Measurements from ENCODE around the gene TBRG1.

TBRG1 gene

DNA sequence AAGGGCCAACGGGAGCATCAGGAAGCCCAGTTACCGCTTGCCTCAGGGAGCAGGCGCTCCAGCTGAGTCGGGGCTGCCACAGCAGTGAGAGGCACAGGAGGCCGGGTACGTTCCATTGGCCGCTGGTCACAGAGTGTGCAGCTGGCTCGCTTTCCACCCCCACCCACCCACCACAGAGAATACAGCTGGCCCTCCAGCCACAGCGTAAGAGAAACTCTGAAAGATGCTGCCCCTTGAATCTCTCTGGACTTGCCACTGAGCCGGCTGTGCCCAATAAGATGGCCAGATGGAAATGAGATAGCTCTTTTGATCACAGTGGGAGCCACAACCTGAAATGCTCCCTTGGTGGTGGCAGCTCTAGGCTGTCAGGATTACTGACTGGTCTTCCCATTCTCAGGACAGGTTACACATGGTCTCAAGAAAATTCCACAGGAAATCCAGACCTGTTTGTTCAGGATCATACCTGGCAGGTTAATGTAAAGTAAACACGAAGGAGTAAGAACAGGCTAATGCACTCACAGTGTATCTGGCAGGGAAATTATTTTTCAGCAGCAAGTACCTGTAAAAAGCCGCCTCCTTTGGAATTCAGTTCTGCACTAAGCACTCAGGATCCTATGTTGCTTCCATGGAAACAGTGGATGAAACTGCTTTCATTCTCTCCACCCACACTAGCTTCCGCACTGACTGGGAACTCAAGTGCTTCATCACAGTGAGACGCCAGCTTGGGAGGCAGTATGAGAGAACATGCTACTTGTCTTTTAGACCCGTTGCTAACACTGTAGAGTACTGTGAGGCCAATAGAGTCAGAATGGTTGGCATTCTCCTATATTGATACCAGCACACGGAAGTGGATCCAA, 34.3 kb downstream of the TBRG1 start:
- no peak for DNase-seq
- Histone ChIP-seq H3K27ac (no peak overlapping the region), H3K36me3 (peaks cover 5 to 29% (median 12%) of the 10 kb centered on the region in 3 donors), H3K4me3 (no peak overlapping the region), H3K9me3 (no peaks in the 10 kb centered on the region), H3K4me1 (no peaks in the 10 kb centered on the region), H3K27me3 (no peaks in the 10 kb centered on the region)
- TF ChIP-seq, protein P1, sequence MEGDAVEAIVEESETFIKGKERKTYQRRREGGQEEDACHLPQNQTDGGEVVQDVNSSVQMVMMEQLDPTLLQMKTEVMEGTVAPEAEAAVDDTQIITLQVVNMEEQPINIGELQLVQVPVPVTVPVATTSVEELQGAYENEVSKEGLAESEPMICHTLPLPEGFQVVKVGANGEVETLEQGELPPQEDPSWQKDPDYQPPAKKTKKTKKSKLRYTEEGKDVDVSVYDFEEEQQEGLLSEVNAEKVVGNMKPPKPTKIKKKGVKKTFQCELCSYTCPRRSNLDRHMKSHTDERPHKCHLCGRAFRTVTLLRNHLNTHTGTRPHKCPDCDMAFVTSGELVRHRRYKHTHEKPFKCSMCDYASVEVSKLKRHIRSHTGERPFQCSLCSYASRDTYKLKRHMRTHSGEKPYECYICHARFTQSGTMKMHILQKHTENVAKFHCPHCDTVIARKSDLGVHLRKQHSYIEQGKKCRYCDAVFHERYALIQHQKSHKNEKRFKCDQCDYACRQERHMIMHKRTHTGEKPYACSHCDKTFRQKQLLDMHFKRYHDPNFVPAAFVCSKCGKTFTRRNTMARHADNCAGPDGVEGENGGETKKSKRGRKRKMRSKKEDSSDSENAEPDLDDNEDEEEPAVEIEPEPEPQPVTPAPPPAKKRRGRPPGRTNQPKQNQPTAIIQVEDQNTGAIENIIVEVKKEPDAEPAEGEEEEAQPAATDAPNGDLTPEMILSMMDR (IDR thresholded peaks at IDR 0.05), result no peak
- intact Hi-C loops (cut with DNase I; ENCODE audit: low total_unique reads), result no loop called here

DNA sequence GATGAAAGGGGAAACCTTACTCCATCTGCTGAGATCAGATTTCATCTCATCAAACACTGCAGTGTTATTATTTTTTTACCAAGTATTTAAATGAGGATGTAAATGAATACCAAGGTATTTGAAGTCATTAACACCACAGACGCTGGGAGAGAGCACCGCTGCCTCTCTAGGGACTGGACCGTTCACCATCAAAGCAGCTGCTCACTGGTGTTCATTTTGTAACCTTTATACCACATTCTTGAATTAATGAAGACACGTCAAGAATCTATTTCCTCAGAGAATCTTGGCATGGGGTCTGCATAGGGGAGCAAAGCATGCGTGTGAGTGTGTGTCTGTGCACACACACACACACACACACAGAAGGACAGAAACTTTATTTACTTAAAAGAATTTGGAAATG, 35.2 kb downstream of the TBRG1 start:
- intact Hi-C loops (cut with DNase I; ENCODE audit: low total_unique reads), result no loop called here

DNA sequence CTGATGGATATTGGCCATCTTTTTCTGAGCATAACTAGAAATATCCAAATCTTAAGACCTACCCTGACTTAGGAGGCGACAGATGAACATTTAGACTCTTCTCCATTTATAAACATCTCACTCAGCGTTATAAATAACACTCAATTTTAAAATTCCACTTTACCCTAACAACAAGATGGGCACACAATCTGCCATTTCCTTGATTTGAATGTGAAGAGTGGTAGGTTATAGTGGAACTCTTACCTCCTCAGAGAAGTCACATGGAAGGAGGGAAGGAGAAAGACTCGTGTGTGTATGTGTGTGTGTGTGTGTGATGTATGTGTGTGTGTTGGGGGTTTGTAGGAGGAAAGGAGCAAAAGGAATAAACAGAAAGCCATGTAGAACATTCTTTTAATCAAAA, 35.8 kb downstream of the TBRG1 start:
- Histone ChIP-seq H3K27ac (no peak overlapping the region), H3K4me1 (no peaks in the 10 kb centered on the region), H3K36me3 (peaks cover 5 to 19% (median 9%) of the 10 kb centered on the region in 3 donors), H3K27me3 (no peaks in the 10 kb centered on the region), H3K4me3 (no peak overlapping the region), H3K9me3 (no peaks in the 10 kb centered on the region)
- DNase-seq, result no peak
- TF ChIP-seq, protein P1 (IDR thresholded peaks at IDR 0.05), result no peak
- intact Hi-C loops (cut with DNase I; ENCODE audit: low total_unique reads), result no loop called here

More for the DNA sequence above, 35.2 kb downstream of the TBRG1 start:
- DNase-seq, result no peak
- H3K4me3 ChIP-seq, result no peak overlapping the region
- no peaks in the 10 kb centered on the region for H3K27me3 ChIP-seq
- H3K4me1 ChIP-seq, result no peaks in the 10 kb centered on the region
- no peaks in the 10 kb centered on the region for H3K9me3 ChIP-seq
- TF ChIP-seq, protein P1 (IDR thresholded peaks at IDR 0.05), result no peak
- H3K36me3 ChIP-seq, result peaks cover 5 to 22% (median 9%) of the 10 kb centered on the region in 3 donors
- no peak overlapping the region for H3K27ac ChIP-seq

DNA sequence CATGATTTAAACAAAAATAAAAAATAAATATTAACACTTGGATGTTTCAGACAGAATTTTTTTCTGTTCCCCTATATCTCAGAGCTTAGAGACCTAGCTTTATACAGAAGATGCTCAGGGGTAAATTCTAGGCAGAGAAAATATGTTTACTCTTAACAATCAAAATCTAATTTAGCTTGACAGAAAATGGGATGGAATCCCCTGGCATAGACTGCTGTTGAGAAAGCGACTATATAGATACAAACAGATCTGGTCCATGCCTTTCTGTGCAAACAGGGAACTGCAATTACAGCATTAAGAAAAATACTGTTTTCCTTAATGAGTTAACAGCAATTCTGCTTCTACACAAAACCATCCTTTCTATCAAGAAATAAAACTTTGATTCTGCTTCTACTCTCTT, 36.3 kb downstream of the TBRG1 start:
- Histone ChIP-seq H3K4me1 (no peaks in the 10 kb centered on the region), H3K9me3 (no peaks in the 10 kb centered on the region), H3K27me3 (no peaks in the 10 kb centered on the region), H3K27ac (no peak overlapping the region), H3K36me3 (peaks cover 5 to 18% (median 9%) of the 10 kb centered on the region in 3 donors), H3K4me3 (no peak overlapping the region)
- no peak for DNase-seq
- intact Hi-C loops (cut with DNase I; ENCODE audit: low total_unique reads), result no loop called here
- TF ChIP-seq, protein P1 (IDR thresholded peaks at IDR 0.05), result no peak

DNA sequence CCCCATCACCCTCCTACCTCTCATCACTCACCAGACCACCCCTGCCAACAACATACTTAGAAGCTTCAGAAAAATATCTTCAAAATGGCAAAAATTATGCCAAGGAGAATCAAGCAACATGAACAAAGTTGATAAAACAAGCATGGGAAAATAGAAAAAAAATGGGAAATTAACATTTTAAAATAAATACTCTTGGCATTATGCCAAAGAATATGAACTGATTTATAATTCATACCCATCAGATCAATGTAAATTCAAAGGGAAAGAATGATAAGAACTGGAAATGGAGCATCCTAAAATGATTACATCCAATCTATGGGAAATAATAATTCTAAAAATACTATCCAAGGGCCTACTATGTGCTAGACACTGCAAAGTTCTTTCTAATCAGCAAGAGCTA, 38.9 kb downstream of the TBRG1 start:
- DNase-seq, result no peak
- no peaks in the 10 kb centered on the region for H3K4me1 ChIP-seq
- no peak overlapping the region for H3K4me3 ChIP-seq
- intact Hi-C loops (cut with DNase I; ENCODE audit: low total_unique reads), result loop anchor here (10.0 kb wide), 1 partner anchor 173 kb away; no protein-coding TSS in a partner anchor
- TF ChIP-seq, protein P1 (IDR thresholded peaks at IDR 0.05), result no peak
- peaks cover 10 to 30% (median 18%) of the 10 kb centered on the region in 3 donors for H3K36me3 ChIP-seq
- H3K27me3 ChIP-seq, result no peaks in the 10 kb centered on the region
- H3K27ac ChIP-seq, result no peak overlapping the region
- no peaks in the 10 kb centered on the region for H3K9me3 ChIP-seq

Measured in tibial artery (tissue), 4 donors.